ENCODE results near the gene BCAS3. TPM values are rescaled to one million over a fixed set of nuclear protein-coding genes. Genes with fewer than 3 reads are reported as not detected.
"Not testable (repeated sequence)": the region's sequence is repeated elsewhere in the genome, so short reads cannot be mapped to it uniquely, and the experiment has no call there.

BCAS3 gene
- total RNA-seq, 1 donor from 2014 or later: 75.9 TPM

DNA sequence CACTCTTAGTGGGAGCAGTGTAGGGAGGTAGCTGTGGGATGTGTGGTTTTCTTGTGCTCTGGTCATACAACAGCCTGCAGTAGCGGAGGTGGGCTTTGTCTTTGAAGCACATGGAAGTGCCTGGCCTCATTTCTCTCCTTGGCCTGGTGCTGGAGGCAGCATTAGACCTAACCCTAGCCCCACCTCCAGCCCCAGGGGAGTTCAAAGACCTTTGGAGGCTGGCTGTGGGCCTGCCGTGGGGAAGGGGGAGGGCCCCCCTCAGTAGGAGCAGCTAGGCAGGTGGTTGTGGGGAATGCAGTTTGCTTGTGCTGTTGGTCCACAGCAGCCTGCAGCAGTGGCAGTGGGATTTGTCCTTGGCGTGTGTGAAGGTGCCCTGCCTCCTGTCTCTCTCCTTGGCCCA, 91.7 kb downstream of the BCAS3 start:
- Histone ChIP-seq H3K27me3 (no peaks in the 10 kb centered on the region), H3K36me3 (no peaks in the 10 kb centered on the region), H3K9me3 (no peaks in the 10 kb centered on the region), H3K27ac (no peak overlapping the region), H3K4me3 (no peak overlapping the region), H3K4me1 (no peaks in the 10 kb centered on the region)
- intact Hi-C loops (cut with DNase I): no loop called here
- DNase-seq (ENCODE audit: low spot score in 2 of 2): no peak
- TF ChIP-seq, protein P1, sequence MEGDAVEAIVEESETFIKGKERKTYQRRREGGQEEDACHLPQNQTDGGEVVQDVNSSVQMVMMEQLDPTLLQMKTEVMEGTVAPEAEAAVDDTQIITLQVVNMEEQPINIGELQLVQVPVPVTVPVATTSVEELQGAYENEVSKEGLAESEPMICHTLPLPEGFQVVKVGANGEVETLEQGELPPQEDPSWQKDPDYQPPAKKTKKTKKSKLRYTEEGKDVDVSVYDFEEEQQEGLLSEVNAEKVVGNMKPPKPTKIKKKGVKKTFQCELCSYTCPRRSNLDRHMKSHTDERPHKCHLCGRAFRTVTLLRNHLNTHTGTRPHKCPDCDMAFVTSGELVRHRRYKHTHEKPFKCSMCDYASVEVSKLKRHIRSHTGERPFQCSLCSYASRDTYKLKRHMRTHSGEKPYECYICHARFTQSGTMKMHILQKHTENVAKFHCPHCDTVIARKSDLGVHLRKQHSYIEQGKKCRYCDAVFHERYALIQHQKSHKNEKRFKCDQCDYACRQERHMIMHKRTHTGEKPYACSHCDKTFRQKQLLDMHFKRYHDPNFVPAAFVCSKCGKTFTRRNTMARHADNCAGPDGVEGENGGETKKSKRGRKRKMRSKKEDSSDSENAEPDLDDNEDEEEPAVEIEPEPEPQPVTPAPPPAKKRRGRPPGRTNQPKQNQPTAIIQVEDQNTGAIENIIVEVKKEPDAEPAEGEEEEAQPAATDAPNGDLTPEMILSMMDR (IDR thresholded peaks at IDR 0.05): no peak

DNA sequence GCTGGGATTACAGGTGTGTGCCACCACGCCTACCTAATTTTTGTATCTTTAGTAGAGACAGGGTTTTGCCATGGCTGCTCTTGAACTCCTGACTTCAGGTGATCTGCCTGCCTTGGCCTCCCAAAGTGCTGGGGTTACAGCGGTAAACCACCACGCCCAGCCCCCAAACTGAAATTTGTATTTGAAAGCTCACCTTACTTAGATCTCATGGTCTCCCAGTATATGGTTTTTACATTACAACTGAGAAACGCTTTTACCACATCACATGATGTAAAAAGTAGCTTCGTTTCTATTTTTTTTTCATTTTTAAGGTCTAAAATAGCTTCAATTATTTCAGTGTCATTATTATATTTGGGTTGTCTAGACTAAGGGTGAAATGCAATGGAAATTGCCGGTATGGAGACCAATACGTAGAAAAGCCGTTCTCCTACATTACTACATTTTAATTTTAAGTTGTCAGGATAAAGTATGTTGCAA, 93.3 kb downstream of the BCAS3 start:
- H3K4me1 ChIP-seq: no peaks in the 10 kb centered on the region
- no peak for DNase-seq (ENCODE audit: low spot score in 2 of 2)
- no peaks in the 10 kb centered on the region for H3K36me3 ChIP-seq
- no peaks in the 10 kb centered on the region for H3K9me3 ChIP-seq
- H3K27ac ChIP-seq: no peak overlapping the region
- TF ChIP-seq, protein P1 (IDR thresholded peaks at IDR 0.05): no peak
- intact Hi-C loops (cut with DNase I): no loop called here
- H3K27me3 ChIP-seq: no peaks in the 10 kb centered on the region
- H3K4me3 ChIP-seq: no peak overlapping the region

DNA sequence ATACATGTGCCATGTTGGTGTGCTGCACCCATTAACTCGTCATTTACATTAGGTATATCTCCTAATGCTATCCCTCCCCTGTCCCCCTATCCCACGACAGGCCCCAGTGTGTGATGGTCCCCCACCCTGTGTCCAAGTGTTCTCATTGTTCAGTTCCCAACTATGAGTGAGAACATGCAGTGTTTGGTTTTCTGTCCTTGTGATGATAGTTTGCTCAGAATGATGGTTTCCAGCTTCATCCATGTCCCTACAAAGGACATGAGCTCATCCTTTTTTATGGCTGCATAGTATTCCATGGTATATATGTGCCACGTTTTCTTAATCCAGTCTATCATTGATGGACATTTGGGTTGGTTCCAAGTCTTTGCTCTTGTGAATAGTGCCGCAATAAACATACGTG, 94.0 kb downstream of the BCAS3 start:
- DNase-seq (ENCODE audit: low spot score in 2 of 2); H3K4me3 ChIP-seq; H3K27me3 ChIP-seq; H3K9me3 ChIP-seq; H3K36me3 ChIP-seq; H3K27ac ChIP-seq; H3K4me1 ChIP-seq; intact Hi-C loops (cut with DNase I): not testable (repeated sequence)

DNA sequence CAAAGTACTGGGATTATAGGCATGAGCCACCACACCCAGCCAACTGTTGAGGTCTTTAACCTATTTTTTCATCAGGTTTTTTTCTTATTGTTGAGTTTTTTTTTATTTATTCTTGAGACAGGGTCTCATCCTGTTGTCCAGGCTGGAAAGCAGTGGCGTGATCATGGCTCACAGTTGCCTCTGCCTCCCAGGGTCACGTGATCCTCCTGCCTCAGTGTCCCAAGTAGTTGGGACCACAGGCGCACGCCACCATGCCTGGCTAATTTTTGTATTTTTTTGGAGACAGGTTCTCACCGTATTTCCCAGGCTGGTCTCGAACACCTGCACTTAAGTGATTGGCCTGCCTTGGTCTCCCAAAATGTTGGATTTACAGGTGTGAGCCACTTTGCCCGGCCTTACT, 95.9 kb downstream of the BCAS3 start:
- Histone ChIP-seq H3K27ac (no peak overlapping the region), H3K27me3 (no peaks in the 10 kb centered on the region), H3K4me1 (no peaks in the 10 kb centered on the region), H3K9me3 (no peaks in the 10 kb centered on the region), H3K36me3 (no peaks in the 10 kb centered on the region), H3K4me3 (no peak overlapping the region)
- intact Hi-C loops (cut with DNase I): no loop called here
- TF ChIP-seq, protein P1 (IDR thresholded peaks at IDR 0.05): no peak
- DNase-seq (ENCODE audit: low spot score in 2 of 2): no peak

DNA sequence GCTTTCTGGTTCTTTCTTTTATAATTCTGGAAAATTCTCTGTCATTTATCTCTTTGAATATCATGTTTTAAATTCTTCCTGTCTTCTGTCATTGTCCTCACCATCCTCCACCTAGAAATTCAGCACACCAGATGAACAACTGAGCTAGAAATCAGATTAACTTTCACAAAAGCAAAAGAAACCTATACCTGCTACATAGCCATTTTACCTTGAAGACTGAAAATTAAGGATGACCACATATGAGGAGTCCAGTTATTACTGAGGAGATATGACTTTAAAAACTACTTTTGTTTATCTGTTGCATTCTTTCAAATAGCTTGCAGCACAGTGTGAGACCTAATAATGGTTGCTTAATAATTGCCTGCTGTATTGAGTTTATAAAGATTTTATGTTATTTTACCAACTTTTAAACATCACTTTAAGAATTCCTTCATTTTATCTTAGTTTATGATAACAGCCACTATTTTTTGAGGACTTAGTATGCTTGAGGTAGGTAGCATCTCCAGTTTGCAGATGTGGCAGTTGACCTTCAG, 104.3 kb downstream of the BCAS3 start:
- TF ChIP-seq, protein P1 (IDR thresholded peaks at IDR 0.05): no peak
- no peak overlapping the region for H3K4me3 ChIP-seq
- H3K4me1 ChIP-seq: no peaks in the 10 kb centered on the region
- intact Hi-C loops (cut with DNase I): no loop called here
- DNase-seq (ENCODE audit: low spot score in 2 of 2): no peak
- H3K27me3 ChIP-seq: no peaks in the 10 kb centered on the region
- H3K27ac ChIP-seq: no peak overlapping the region
- H3K9me3 ChIP-seq: no peaks in the 10 kb centered on the region
- H3K36me3 ChIP-seq: no peaks in the 10 kb centered on the region

DNA sequence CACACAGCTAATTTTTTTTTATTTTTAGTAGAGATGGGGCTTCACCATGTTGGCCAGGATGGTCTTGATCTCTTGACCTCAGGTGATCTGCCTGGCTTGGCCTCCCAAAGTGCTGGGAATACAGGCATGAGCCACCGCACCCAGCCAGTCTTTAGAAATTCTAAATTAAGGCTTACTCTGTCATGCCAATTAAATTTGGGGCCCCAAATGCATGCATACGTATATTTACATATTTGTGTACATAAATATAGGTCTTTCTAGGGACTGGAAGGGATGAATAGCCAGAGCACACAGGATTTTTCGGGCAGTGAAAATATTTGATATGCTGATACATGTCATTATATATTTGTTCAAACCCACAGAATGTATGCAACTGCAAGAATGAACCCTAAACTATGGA, 105.1 kb downstream of the BCAS3 start:
- H3K9me3 ChIP-seq: no peaks in the 10 kb centered on the region
- intact Hi-C loops (cut with DNase I): no loop called here
- no peaks in the 10 kb centered on the region for H3K36me3 ChIP-seq
- no peaks in the 10 kb centered on the region for H3K4me1 ChIP-seq
- TF ChIP-seq, protein P1 (IDR thresholded peaks at IDR 0.05): no peak
- H3K4me3 ChIP-seq: no peak overlapping the region
- no peaks in the 10 kb centered on the region for H3K27me3 ChIP-seq
- no peak for DNase-seq (ENCODE audit: low spot score in 2 of 2)
- no peak overlapping the region for H3K27ac ChIP-seq
